GM21737 (cell line): ENCODE measurements around the gene BST1.

Experiments
- ATAC-seq: cut with Tn5 transposase; IDR thresholded peaks from one replicate; pipeline ENCODE4 v1.9.1; 2021; ENCODE audit warnings: mild to moderate bottlenecking, moderate library complexity; ENCODE audit not compliant: unreplicated experiment

BST1 gene

GRCh38 chr4:15742083-15742582, 39.3 kb downstream of the BST1 start:
- ATAC-seq = no peak

GRCh38 chr4:15742637-15743036, 39.8 kb downstream of the BST1 start:
- no peak for ATAC-seq

DNA sequence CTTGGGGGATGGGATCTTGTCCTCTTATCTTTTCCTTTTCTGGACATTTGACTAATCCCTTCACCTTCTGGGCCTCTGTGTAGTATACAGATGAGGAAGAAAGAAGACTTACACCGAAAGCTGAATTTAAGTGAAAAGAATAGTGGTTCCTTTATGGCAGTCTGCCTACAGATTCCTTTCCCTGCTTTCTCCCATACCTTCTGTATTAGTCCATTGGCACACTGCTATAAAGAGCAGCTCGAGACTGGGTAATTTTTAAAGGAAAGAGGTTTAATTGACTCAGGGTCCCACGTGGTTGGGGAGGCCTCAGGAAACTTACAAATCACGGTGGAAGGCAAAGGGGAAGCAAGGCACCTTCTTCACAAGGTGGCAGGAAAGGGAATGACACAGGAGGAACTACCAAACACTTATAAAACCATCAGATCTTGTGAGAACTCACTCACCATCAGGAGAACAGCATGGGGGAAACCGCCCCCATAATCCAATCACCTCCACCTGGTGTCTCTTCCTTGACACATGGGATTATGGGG, 41.2 kb downstream of the BST1 start:
- no peak for ATAC-seq

DNA sequence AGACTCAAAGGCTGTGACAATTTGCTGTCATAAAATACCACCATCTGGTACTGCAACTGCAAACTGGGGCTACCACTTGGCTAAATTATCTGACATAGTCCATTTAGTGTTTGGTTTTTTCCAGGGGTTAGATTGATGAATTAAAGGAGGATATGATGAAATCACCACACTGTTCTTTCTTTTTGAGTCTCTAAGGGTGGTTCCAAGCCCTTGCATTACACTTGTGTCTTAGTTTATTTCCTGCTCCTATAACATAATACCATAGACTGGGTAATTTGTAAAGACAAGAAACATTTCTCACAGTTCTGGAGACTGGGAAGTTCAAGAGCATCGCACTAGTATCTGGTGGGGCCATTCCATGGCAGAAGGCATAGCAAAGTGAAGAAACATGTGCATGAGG, 43.2 kb downstream of the BST1 start:
- no peak for ATAC-seq

- ATAC-seq = no peak
These were observed 46.1 kb downstream of the BST1 start for GRCh38 chr4:15749001-15749400.

DNA sequence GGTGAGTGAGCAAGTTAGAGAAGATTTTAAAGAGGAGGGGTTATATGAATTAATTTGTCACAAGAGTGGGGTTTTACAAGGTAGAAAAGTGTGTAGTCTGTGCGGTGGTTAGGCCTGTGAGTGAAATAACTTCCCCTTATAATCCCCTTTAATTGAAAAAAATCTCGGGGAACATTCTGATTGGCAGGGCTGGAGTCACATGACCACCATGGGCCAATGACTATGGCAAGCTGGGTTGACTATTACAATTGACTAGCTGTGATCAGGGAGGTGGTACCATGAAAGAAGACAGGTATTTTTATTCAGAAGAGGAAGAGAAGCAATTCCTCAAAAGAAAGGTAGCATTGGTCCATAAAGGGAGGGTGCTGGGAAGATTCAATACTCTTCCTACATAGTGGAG, 48.3 kb downstream of the BST1 start:
- ATAC-seq = no peak

GRCh38 chr4:15753081-15753480, 50.2 kb downstream of the BST1 start:
- ATAC-seq = no peak

DNA sequence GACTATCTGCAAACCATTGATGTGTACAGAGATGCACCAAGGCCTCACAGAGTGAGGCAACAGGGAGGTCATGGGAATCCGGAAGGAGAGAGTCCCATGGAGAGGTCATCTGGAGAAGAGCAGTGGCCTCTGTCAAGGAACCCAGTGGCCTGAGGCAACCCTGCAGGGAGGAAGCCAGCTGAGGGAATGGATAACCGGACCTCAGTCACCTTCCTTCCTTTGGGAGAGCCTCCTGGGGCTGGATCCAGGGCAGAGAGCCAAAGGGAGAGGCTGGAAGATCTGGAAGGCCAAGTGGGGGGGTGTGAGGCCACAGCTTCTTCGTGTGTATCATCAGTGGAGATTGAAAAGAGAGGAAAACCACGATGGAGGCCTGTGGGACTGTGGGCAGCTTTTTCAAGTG, 50.9 kb downstream of the BST1 start:
- no peak for ATAC-seq

DNA sequence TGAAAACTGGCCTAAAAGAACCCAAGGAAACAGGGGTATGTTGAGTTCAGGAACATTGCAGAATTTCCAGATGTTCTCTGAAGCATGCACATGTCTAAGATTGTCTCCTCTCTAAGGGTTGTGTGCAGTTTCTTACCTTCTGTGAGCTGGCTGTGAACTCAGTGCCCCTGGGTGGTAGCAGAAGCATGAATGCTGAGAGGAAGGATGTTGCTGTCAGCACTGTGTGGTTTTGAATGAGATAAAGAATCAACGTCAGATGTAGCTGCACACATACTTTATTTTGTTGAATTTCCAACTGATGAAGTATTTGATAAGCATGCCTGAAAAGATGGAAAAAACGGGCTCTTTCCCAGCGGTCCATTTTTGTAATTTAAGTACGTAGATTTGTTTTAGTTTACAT, 51.5 kb downstream of the BST1 start:
- ATAC-seq = no peak

DNA sequence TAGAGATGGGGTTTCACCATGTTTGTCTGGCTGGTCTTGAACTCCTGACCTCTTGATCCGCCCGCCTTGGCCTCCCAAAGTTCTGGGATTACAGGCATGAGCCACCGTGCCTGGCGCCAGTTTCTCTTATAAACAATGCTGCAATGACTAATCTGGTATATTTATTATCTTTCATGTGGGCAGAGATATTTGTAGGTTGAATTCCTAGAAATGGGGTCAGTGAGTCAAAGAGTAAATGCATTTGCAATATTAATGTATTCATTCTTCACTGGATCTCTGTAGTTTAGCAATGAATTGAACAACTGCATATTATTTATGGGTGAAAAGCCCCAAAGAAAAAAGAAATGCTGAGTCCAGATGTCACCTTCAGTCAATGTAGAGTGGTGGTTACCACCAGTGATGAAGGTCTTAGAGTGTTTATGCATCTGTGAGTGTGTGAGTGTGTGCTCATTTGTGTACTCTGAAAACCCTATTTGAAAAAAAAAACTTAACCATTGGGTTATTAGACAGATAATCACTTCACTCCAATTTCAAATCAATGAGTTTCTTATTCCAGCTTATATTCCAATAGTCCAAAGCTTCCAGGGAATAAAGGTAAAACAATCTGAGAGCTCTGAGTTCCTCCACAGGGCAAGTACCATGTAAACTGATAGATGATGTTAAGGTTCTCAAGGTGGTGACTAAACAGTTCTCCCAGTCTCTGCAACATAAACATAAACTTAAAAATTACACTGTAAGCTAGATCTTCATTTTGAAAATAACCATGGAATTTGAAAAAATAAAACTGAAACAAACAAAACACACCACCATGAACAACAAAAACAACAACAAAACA, 52.7 kb downstream of the BST1 start:
- peak; percentile 26 for ATAC-seq

DNA sequence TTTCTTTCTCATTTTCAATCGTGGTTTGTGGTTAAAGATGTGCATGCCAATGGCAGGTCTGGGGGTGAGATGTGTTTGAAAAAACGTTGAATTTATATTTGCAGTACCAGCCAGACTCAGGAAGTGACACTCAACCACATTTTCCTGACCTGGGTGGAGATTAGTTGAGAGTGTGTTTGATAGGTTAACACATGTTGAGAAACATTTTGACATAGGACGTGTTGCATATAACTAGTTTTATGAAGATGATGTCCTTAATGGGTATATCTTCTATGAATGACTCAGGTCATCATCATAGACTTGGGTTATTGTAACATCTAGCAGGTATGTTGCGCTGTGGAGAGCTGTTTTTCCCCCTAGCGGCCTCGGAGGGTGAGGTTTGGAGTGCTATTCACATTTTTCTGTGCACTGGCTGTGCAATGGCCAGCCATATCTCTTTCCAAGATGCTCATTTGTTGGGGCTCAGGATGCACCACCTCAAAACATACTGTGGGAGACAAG, 53.5 kb downstream of the BST1 start:
- peak; percentile 79 for ATAC-seq

GRCh38 chr4:15757054-15757453, 54.2 kb downstream of the BST1 start:
- ATAC-seq = no peak

DNA sequence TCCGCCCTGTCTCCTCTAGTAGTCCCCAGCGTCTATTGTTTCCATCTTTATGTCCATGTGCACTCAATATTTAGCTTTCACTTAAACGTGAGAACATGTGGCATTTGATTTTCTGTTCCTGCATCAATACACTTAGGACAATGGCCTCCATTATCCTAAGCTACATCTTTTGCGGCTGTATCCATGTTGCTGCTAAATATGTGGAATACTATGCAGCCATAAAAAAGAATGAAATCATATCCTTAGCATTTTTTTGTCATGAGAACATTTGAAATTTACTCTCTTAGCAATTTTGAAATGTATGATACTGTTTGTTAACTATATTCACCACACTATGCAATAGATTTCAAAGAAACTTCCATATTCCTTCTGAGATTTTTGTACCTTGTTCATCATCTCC, 55.4 kb downstream of the BST1 start:
- no peak for ATAC-seq

- peak; percentile 42 for ATAC-seq
These were observed 59.6 kb downstream of the BST1 start for GRCh38 chr4:15762460-15762859.

GRCh38 chr4:15765391-15765790, 62.5 kb downstream of the BST1 start:
- ATAC-seq = no peak

- peak; percentile 78 for ATAC-seq
These were observed 63.2 kb downstream of the BST1 start for GRCh38 chr4:15765910-15766697.

DNA sequence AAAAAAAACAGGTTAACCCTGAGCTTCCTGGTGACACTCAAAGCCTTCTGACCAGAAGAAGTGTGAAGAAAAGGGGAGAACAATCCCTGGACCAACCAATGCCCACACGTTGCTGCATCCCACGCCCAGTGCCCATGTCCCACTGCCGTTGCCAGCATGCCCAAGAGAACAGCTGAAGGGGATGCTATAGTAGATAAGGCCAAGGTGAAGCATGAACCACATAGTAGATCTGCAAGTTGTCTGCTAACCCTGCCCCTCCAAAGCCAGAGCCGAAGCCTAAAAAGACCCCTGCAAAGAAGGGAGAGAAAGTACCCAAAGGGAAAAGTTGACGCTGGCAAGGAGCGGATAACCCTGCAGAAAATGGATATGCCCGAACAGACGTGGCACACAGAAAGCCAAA, 64.0 kb downstream of the BST1 start:
- ATAC-seq = no peak

- no peak for ATAC-seq
These were observed 66.3 kb downstream of the BST1 start for GRCh38 chr4:15769202-15769601.

GRCh38 chr4:15771216-15772058, 68.6 kb downstream of the BST1 start:
- peak; percentile 70 for ATAC-seq

GRCh38 chr4:15774020-15774420, 71.2 kb downstream of the BST1 start:
- no peak for ATAC-seq
